ENCODE measurements around the gene C2orf15.

DNA sequence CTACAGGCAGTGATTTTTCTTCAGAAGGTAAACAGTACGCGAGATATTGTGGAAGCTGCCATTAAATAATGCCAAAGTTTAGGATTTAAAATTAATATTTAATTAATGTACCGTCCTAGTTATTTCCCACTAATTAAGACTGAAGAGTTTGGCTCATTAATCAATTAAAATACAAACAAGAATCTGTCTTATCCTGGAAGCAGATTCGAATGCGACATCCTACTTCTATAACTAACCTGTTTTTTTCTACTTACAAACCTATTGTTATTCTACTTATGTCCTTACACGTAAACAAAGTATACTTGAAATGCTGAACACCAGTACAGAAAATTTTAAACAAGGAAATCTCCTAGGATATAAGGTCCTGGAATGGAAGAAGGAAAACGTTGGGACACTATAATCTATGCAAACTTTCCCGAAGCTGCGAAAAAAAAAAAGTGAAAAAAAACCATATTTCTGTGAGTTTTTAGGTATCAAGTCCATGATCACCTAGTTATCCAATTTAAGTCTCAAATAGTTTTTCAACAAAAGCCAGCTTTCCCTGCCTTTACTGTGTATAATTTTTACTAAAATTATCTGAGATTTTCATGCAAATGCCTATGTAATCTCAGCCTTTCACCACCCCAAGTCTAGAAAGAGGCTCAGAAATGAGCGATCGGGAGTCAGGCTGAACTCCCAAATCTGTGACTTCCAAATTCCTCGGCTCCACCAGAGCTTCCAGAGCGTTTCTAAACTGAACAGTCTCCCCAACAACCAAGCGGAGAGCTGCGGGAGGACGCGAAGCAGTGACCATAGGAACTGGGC, 1.2 kb upstream of the C2orf15 start:
- TF ChIP-seq, protein P1, sequence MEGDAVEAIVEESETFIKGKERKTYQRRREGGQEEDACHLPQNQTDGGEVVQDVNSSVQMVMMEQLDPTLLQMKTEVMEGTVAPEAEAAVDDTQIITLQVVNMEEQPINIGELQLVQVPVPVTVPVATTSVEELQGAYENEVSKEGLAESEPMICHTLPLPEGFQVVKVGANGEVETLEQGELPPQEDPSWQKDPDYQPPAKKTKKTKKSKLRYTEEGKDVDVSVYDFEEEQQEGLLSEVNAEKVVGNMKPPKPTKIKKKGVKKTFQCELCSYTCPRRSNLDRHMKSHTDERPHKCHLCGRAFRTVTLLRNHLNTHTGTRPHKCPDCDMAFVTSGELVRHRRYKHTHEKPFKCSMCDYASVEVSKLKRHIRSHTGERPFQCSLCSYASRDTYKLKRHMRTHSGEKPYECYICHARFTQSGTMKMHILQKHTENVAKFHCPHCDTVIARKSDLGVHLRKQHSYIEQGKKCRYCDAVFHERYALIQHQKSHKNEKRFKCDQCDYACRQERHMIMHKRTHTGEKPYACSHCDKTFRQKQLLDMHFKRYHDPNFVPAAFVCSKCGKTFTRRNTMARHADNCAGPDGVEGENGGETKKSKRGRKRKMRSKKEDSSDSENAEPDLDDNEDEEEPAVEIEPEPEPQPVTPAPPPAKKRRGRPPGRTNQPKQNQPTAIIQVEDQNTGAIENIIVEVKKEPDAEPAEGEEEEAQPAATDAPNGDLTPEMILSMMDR (conservative IDR thresholded peaks at IDR 0.05) = no peak
- no peak for TF ChIP-seq ZFX (IDR thresholded peaks at IDR 0.05)

Measured in C4-2B (cell line).